Coronary artery (tissue), 2 donors: ENCODE results near the gene BSN.
A peak's percentile ranks its signal among the peaks of the same experiment; 100 is the strongest.

Experiments used
- DNase-seq: peaks from one replicate; pipeline ENCODE4 v3.0.0-alpha.2; 2017; ENCODE audit warnings: low spot score
- H3K27ac ChIP-seq, 2 donors: fragments of 200-600 bp; sonication (generic); one replicate each; pipeline ENCODE4 v1.5.1; 2016 to 2019
- H3K4me3 ChIP-seq: fragments of 200-600 bp; sonication (generic); 2 replicates; pipeline ENCODE4 v1.5.1; 2016; ENCODE audit warnings: mild to moderate bottlenecking, moderate library complexity
- TF ChIP-seq, protein P1 (sequence below): fragments of 200-600 bp; sonication (generic); IDR thresholded peaks from one replicate; pipeline ENCODE4 v1.5.1; 2019; ENCODE audit warnings: antibody characterized with exemption

Gene BSN

DNA sequence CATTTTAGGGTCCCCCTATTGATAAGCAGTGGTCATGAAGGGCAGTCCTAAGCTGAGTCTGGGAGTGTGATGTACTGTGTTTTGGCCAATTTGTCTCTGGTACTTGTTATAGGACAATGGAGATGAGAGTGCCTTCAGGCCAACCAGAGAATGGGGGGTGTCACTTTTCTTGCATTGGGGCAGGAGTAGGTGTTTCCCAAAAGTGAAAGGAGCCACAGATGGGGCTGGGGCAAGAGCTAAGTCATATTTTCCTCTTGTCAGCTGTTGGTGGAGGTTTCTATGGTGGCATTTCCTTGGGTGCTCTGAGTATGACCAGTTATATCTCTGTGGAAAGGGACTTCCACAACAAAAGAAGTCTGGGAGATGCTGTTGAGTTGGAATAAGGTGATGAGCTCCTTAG, 24.7 kb upstream of the BSN start:
- Histone ChIP-seq H3K27ac (no peak overlapping the region), H3K4me3 (no peak overlapping the region)
- TF ChIP-seq, protein P1, sequence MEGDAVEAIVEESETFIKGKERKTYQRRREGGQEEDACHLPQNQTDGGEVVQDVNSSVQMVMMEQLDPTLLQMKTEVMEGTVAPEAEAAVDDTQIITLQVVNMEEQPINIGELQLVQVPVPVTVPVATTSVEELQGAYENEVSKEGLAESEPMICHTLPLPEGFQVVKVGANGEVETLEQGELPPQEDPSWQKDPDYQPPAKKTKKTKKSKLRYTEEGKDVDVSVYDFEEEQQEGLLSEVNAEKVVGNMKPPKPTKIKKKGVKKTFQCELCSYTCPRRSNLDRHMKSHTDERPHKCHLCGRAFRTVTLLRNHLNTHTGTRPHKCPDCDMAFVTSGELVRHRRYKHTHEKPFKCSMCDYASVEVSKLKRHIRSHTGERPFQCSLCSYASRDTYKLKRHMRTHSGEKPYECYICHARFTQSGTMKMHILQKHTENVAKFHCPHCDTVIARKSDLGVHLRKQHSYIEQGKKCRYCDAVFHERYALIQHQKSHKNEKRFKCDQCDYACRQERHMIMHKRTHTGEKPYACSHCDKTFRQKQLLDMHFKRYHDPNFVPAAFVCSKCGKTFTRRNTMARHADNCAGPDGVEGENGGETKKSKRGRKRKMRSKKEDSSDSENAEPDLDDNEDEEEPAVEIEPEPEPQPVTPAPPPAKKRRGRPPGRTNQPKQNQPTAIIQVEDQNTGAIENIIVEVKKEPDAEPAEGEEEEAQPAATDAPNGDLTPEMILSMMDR = no peak
- DNase-seq = no peak

DNA sequence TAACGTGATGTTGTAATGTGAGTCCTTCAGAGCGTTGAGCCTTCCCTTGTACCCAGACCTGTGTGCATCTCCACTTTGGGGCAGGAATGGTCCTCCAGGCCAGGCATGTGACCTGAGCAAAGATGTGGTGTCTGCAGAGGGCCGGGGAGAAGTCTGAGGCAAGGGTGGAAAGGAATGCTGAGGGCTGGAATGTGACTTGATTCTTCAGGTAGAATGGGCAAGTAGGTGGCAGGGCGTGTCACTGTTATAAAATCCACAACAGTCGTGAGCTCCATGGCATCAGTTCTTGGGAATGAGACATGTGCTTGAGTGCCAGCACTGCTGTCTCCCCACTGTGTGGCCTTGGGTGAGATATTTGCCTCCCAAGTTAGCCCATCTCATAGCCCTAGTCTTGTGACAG, 24.0 kb upstream of the BSN start:
- H3K4me3 ChIP-seq = no peak overlapping the region
- H3K27ac ChIP-seq = no peak overlapping the region
- TF ChIP-seq, protein P1 = no peak
- DNase-seq = no peak

DNA sequence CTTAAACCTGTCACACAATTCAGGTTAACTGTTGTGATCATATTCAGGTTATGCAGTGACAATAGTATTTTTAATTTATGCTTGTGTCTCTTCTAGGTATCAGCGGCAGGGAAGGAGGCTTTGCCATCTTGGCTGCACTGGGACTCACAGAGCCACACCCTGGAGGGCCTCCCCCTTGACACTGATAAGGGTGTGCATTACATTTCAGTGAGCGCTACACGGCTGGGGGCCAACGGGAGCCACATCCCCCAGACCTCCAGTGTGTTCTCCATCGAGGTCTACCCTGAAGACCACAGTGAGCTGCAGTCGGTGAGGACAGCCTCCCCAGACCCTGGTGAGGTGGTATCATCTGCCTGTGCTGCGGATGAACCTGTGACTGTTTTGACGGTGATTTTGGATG, 23.6 kb upstream of the BSN start:
- DNase-seq = no peak
- no peak overlapping the region for H3K4me3 ChIP-seq
- H3K27ac ChIP-seq = no peak overlapping the region
- TF ChIP-seq, protein P1 = no peak

DNA sequence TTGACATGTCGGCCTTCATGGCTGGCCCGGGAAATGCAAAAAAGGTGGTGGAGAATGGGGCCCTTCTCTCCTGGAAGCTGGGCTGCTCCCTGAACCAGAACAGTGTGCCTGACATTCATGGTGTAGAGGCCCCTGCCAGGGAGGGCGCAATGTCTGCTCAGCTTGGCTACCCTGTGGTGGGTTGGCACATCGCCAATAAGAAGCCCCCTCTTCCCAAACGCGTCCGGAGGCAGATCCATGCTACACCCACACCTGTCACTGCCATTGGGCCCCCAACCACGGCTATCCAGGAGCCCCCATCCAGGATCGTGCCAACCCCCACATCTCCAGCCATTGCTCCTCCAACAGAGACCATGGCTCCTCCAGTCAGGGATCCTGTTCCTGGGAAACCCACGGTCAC, 23.1 kb upstream of the BSN start:
- TF ChIP-seq, protein P1 = no peak
- H3K4me3 ChIP-seq = no peak overlapping the region
- H3K27ac ChIP-seq = no peak overlapping the region
- DNase-seq = no peak

DNA sequence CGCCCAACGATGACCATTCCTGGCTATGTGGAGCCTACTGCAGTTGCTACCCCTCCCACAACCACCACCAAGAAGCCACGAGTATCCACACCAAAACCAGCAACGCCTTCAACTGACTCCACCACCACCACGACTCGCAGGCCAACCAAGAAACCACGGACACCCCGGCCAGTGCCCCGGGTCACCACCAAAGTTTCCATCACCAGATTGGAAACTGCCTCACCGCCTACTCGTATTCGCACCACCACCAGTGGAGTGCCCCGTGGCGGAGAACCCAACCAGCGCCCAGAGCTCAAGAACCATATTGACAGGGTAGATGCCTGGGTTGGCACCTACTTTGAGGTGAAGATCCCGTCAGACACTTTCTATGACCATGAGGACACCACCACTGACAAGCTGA, 22.6 kb upstream of the BSN start:
- TF ChIP-seq, protein P1 = no peak
- no peak overlapping the region for H3K27ac ChIP-seq
- no peak for DNase-seq
- H3K4me3 ChIP-seq = no peak overlapping the region

DNA sequence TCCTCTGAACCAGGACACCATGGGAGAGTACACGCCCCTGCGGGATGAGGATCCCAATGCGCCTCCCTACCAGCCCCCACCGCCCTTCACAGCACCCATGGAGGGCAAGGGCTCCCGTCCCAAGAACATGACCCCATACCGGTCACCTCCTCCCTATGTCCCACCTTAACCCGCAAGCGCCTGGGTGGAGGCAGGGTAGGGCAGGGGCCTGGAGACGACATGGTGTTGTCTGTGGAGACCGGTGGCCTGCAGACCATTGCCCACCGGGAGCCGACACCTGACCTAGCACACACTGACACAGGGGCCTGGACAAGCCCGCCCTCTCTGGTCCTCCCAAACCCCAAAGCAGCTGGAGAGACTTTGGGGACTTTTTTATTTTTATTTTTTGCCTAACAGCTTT, 21.2 kb upstream of the BSN start:
- no peak for DNase-seq
- TF ChIP-seq, protein P1 = no peak
- Histone ChIP-seq H3K27ac (no peak overlapping the region), H3K4me3 (no peak overlapping the region)

DNA sequence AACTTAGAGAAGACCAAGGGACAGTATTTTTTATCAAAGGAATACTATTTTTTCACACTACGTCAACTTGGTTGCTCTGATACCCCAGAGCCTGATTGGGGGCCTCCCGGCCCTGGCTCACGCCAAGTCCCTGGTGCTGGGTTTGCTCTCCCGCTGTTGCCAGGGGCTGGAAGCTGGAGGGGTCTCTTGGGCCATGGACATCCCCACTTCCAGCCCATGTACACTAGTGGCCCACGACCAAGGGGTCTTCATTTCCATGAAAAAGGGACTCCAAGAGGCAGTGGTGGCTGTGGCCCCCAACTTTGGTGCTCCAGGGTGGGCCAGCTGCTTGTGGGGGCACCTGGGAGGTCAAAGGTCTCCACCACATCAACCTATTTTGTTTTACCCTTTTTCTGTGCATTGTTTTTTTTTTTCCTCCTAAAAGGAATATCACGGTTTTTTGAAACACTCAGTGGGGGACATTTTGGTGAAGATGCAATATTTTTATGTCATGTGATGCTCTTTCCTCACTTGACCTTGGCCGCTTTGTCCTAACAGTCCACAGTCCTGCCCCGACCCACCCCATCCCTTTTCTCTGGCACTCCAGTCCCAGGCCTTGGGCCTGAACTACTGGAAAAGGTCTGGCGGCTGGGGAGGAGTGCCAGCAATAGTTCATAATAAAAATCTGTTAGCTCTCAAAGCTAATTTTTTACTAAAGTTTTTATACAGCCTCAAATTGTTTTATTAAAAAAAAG, 20.3 kb upstream of the BSN start:
- no peak for DNase-seq
- Histone ChIP-seq H3K27ac (peak overlapping the region in 1 of 2 donors; percentile 42), H3K4me3 (no peak overlapping the region)
- TF ChIP-seq, protein P1 = no peak
